Left hindlimb (tissue), 1 donor: ENCODE data around the gene DAB2.
"Not testable (repeated sequence)": the region's sequence is repeated elsewhere in the genome, so short reads cannot be mapped to it uniquely, and the experiment has no call there.

ENCODE experiments used
- DNase-seq: peaks from one replicate; pipeline ENCODE4 v3.0.0-alpha.2; 2018

DAB2 gene

GRCh38 chr5:39419796-39420195 is 5.0 kb downstream of the DAB2 start:
- DNase-seq = no peak

GRCh38 chr5:39417979-39418378 is 6.8 kb downstream of the DAB2 start:
- DNase-seq = no peak

GRCh38 chr5:39415201-39415600 is 9.6 kb downstream of the DAB2 start:
- no peak for DNase-seq

DNA sequence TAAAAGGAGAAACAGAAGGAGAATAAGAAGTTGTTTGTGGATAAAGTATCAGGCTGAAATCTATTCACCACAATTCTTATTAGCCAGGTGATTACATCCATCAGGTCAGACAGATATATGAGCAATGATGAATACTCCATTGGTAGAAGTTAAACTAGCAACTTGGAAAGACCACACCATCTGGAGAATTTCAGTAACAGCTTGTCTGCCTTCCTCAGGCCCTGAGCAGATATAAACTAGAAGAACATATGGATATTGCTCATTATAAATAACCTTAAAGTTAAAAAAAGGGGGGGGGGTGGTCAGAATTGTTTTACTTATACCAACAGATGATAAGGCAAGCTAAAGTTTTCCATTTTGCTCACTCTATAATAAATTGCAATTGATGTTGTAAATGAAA is 10.4 kb downstream of the DAB2 start:
- DNase-seq = no peak

GRCh38 chr5:39413771-39414170 is 11.0 kb downstream of the DAB2 start:
- DNase-seq = no peak

GRCh38 chr5:39412721-39413394 is 11.9 kb downstream of the DAB2 start:
- no peak for DNase-seq

- no peak for DNase-seq
Measured at GRCh38 chr5:39411985-39412384, 12.8 kb downstream of the DAB2 start.

GRCh38 chr5:39411061-39411460 is 13.7 kb downstream of the DAB2 start:
- no peak for DNase-seq

DNA sequence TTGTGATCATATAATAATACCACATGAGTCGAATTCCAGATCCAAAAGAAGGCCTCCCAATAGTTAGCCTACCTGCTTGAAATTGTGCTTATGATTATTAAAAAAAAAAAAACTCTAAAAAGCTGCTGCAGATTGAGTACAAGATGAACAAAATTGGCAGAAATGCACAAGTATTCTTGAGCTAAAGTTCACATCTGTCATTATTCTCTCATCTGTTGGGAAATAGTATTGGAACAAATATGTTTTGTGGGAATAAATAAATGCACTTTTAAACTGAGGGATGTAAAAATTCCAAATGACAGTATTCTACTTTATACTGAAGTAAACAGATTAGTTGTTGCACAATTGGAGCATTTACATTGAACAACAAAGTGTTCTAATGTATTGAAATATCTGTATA is 15.7 kb downstream of the DAB2 start:
- no peak for DNase-seq

DNA sequence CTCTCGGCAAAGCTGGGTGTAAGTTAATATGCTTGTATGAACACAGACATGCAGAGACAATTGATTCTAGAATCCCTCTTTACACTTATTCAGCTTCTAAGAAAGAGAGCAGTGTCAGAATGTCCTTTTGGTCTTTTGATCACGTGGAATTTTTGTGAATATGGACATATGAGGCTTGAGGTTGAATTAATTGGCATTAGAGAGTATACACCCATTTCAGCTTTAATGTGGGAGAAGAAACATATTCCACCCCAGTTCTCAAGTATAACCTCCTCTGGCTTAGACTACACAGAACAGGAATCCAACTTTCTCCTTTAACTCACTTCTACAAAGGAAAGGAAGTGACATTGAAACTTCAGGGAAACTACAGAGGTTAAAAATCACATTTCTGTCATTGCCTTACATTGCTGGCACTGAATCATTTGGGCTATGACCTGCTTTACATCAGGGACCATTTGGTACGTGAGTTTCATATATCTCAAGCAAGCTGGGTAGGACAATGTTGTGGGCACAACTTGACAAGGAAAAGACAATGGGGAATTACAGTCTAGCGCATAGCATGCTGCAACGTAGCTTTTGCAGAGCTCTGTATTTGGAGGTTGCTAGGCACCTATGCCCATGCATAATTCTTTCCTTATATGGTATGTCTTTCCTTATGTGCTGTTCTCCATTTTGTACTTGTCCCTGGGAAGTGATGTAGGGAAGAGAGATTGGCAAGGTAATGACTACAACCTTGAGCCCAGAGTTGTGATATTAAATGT is 19.5 kb downstream of the DAB2 start:
- DNase-seq = no peak

DNA sequence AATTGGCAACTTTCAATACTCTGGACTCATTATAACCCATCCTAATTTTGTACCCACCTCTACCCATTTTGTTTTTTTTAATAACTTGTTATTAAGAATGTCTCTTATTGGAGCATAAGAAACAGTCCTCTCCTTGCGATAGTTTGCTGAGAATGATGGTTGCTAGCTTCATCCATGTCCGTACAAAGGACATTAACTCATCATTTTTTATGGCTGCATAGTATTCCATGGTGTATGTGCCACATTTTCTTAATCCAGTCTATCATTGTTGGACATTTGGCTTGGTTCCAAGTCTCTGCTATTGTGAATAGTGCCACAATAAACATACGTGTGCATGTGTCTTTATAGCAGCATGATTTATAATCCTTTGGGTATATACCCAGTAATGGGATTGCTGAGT is 21.0 kb downstream of the DAB2 start:
- not testable (repeated sequence) for DNase-seq

GRCh38 chr5:39402140-39402539 is 22.6 kb downstream of the DAB2 start:
- not testable (repeated sequence) for DNase-seq

GRCh38 chr5:39400713-39401578 is 23.8 kb downstream of the DAB2 start:
- DNase-seq = no peak

DNA sequence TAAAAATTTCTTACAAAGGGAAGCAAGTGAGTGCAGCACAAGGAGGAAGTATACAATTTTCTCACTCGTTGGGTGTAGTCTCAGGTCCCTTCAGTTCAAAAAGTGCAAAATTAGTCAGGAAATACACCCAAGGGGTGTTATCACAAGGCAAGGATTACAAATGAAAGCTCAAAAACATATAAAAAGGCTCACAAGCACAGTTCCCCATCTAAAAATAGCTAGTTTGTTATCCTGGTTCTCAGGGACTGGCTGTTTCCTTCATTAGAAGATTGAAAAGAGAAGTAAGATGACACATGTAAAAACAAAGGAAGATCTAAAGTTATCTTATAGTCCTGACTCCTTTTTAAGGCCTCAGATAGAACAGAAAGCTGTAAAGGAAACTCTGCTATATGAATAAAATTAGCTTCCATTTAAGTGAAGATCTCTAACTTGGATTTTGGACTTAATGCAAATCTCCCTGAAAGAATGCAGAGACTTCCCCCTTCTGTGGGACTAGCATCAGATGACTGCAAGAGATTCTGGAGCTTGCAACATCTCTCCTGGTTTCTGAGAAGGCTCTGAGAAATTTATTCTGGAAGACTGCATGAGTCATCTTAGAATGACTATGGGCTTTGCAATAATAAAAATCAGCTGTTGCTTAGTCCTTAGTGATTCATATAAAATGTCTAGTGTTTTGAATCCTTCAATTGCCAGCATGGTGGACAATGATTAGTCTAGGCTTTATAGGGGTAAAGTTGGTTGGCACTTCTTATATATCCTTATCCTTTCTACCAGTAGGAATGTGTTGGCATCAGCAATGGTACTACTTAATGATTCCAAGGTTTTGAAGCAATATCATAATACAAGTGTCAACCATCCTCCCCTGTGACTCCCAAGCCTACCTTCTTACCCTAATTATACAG is 25.4 kb downstream of the DAB2 start:
- DNase-seq = no peak

- DNase-seq = no peak
Measured at GRCh38 chr5:39396843-39397242, 27.9 kb downstream of the DAB2 start.

DNA sequence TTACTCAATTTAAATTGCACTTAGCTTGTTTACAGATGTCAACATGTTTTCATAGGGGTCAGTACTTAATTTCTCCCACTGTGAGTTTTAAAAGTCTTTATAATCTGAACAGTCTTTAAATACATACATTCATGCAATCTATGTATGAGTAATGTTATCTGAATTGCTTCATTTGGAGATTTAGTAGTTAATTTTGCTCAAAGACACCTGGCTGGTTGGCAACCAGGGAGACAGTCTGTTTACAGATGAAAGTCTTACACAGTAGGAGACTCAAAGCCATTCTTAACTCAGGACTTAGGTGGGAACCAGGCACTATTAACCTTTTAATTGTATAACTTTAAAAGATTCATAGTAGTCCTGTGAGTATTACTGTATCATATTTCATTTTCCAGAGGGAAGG is 29.3 kb downstream of the DAB2 start:
- DNase-seq = no peak

GRCh38 chr5:39394946-39395345 is 29.8 kb downstream of the DAB2 start:
- DNase-seq = no peak

- no peak for DNase-seq
Measured at GRCh38 chr5:39390945-39391344, 33.8 kb downstream of the DAB2 start.

GRCh38 chr5:39387293-39387692 is 37.5 kb downstream of the DAB2 start:
- DNase-seq = no peak

DNA sequence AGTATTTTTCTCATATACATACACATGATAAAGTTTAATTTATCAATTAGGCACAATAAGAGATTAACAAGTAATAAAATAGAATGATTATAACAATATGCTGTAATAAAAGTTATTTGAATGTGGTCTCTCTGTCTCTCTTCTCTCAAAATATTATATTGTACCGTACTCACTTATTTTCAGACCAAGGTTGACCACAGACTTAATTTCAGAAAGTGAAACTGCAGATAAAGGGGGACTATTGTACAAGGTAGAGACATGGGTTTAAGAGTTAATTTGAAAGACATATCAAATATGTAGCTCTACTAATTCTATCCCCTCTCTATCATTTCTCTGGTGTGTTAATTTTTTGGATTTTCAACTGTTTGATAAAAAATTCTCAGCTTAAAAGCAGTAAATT is 40.5 kb downstream of the DAB2 start:
- no peak for DNase-seq

DNA sequence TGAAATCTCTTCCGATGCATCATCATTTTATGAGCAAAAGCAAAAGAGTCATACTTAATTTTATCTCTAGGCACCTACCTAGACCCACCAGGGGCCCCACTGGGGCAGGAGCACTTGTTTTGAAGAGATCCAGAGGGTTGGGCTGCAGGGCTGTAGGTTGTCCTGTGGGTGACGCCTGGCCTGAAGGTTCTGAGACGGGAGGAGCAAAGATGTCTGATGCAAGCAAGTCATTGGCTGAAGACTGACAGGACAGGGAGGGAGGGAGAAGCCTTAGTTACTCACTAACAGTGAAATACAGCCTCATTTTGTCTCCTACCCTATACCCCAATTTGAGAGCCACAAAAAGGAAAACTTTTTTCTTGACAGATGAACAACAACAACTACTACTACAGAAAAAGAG is 43.4 kb downstream of the DAB2 start:
- DNase-seq = no peak

GRCh38 chr5:39379693-39380092 is 45.1 kb downstream of the DAB2 start:
- DNase-seq = peak; percentile 49

DNA sequence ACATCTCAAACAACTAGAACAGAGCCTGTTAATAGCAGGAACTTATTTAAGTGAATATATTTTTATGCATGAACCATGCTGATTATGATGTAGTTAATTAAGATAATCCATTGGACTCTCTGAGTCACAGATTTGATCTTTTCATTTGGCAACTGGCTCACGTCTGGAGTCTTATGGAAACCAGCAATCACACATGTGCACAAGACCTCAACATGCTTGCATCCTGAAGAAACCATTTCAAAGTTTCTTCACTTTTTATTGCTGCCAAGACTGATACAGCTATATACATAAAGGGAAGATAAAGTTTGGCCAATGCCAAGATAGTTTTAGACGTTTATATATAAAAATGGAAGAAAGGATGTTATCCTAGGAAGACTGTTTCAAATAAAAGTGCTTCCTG is 47.2 kb downstream of the DAB2 start:
- no peak for DNase-seq
